Ectodermal cell (in vitro differentiated cells): Measurements from ENCODE around the gene VIPR2.
"Not testable (repeated sequence)": the region's sequence is repeated elsewhere in the genome, so short reads cannot be mapped to it uniquely, and the experiment has no call there.

Experiments
- H3K27ac ChIP-seq: 2 replicates; pipeline ENCODE4 v1.7.0; 2013; ENCODE audit warnings: mild to moderate bottlenecking, low read depth, low read length; ENCODE audit not compliant: insufficient read depth, poor library complexity, severe bottlenecking
- H3K27me3 ChIP-seq: 2 replicates; pipeline ENCODE4 v1.7.0; 2013; ENCODE audit warnings: mild to moderate bottlenecking, low read length; ENCODE audit not compliant: insufficient read depth, control insufficient read depth, poor library complexity, severe bottlenecking
- H3K36me3 ChIP-seq: one replicate; pipeline ENCODE4 v1.7.0; 2013; ENCODE audit warnings: low read length; ENCODE audit not compliant: control insufficient read depth, insufficient read depth
- H3K4me1 ChIP-seq: one replicate; pipeline ENCODE4 v1.7.0; 2013; ENCODE audit warnings: low read length; ENCODE audit not compliant: control insufficient read depth, insufficient read depth
- H3K4me3 ChIP-seq: 2 replicates; pipeline ENCODE4 v1.7.0; 2013; ENCODE audit warnings: low read depth, low read length, control low read depth; ENCODE audit not compliant: insufficient read depth
- H3K9me3 ChIP-seq: 2 replicates; pipeline ENCODE4 v1.7.0; 2013; ENCODE audit warnings: mild to moderate bottlenecking, low read length, moderate library complexity; ENCODE audit not compliant: control insufficient read depth
- WGBS, 2 experiments: methylation state at CpG; one replicate each; pipeline ENCODE4 v1.1.7; 2013; ENCODE audit warnings: missing lambda C conversion rate in 2 of 2; 5-methylcytosine and 5-hydroxymethylcytosine counted together

Gene VIPR2

GRCh38 chr7:159005618-159006017 lies 139.0 kb downstream of the VIPR2 start:
- H3K4me3 ChIP-seq = no peak overlapping the region
- no peaks in the 10 kb centered on the region for H3K27me3 ChIP-seq
- 78 to 82% methylated on average over 15 to 17 of the region's 18 CpGs for WGBS, 2 experiments
- H3K36me3 ChIP-seq = no peaks in the 10 kb centered on the region
- no peak overlapping the region for H3K27ac ChIP-seq
- H3K9me3 ChIP-seq = no peaks in the 10 kb centered on the region
- H3K4me1 ChIP-seq = no peaks in the 10 kb centered on the region

- Histone ChIP-seq H3K27ac (no peak overlapping the region), H3K9me3 (no peaks in the 10 kb centered on the region), H3K4me3 (no peak overlapping the region), H3K4me1 (no peaks in the 10 kb centered on the region), H3K27me3 (no peaks in the 10 kb centered on the region), H3K36me3 (no peaks in the 10 kb centered on the region)
- 91 to 92% methylated on average over 10 of the region's 10 CpGs for WGBS, 2 experiments
Observed at GRCh38 chr7:159004411-159004810, 140.3 kb downstream of the VIPR2 start.

- WGBS, 2 experiments = 87 to 89% methylated on average over 12 of the region's 12 CpGs
- Histone ChIP-seq H3K4me3 (no peak overlapping the region), H3K9me3 (no peaks in the 10 kb centered on the region), H3K4me1 (no peaks in the 10 kb centered on the region), H3K27ac (no peak overlapping the region), H3K36me3 (no peaks in the 10 kb centered on the region), H3K27me3 (peaks cover 10% of the 10 kb centered on the region)
Observed at GRCh38 chr7:159001811-159002210, 142.9 kb downstream of the VIPR2 start.

GRCh38 chr7:159000859-159001435 lies 143.7 kb downstream of the VIPR2 start:
- Histone ChIP-seq H3K27ac (no peak overlapping the region), H3K27me3 (peaks cover 19% of the 10 kb centered on the region), H3K9me3 (no peaks in the 10 kb centered on the region), H3K4me1 (no peaks in the 10 kb centered on the region), H3K36me3 (no peaks in the 10 kb centered on the region), H3K4me3 (no peak overlapping the region)
- 79 to 82% methylated on average over 21 of the region's 21 CpGs for WGBS, 2 experiments

GRCh38 chr7:159000070-159000469 lies 144.6 kb downstream of the VIPR2 start:
- 89% methylated on average over 13 of the region's 13 CpGs for WGBS, 2 experiments
- H3K27ac ChIP-seq = no peak overlapping the region
- H3K4me3 ChIP-seq = no peak overlapping the region
- H3K36me3 ChIP-seq = no peaks in the 10 kb centered on the region
- H3K4me1 ChIP-seq = no peaks in the 10 kb centered on the region
- H3K27me3 ChIP-seq = peaks cover 27% of the 10 kb centered on the region
- no peaks in the 10 kb centered on the region for H3K9me3 ChIP-seq

GRCh38 chr7:158999496-158999895 lies 145.2 kb downstream of the VIPR2 start:
- H3K4me1 ChIP-seq = no peaks in the 10 kb centered on the region
- WGBS, 2 experiments = 88 to 89% methylated on average over 21 of the region's 21 CpGs
- peaks cover 28% of the 10 kb centered on the region for H3K27me3 ChIP-seq
- no peak overlapping the region for H3K4me3 ChIP-seq
- no peak overlapping the region for H3K27ac ChIP-seq
- no peaks in the 10 kb centered on the region for H3K36me3 ChIP-seq
- H3K9me3 ChIP-seq = no peaks in the 10 kb centered on the region

- H3K27me3 ChIP-seq = peaks cover 35% of the 10 kb centered on the region
- 73% methylated on average over 5 of the region's 9 CpGs for WGBS, 2 experiments
- not testable (repeated sequence) for H3K36me3 ChIP-seq, H3K4me3 ChIP-seq, H3K27ac ChIP-seq, H3K9me3 ChIP-seq, H3K4me1 ChIP-seq
Observed at GRCh38 chr7:158998261-158998660, 146.4 kb downstream of the VIPR2 start.

- H3K4me1 ChIP-seq = no peaks in the 10 kb centered on the region
- H3K27me3 ChIP-seq = peaks cover 43% of the 10 kb centered on the region
- peak overlapping the region; percentile 17 for H3K4me3 ChIP-seq
- no peaks in the 10 kb centered on the region for H3K36me3 ChIP-seq
- no peak overlapping the region for H3K27ac ChIP-seq
- WGBS, 2 experiments = 64 to 67% methylated on average over 22 of the region's 22 CpGs
- H3K9me3 ChIP-seq = no peaks in the 10 kb centered on the region
Observed at GRCh38 chr7:158997471-158997870, 147.2 kb downstream of the VIPR2 start.

GRCh38 chr7:158997110-158997453 lies 147.6 kb downstream of the VIPR2 start:
- H3K27me3 ChIP-seq = peaks cover 47% of the 10 kb centered on the region
- no peak overlapping the region for H3K27ac ChIP-seq
- no peaks in the 10 kb centered on the region for H3K4me1 ChIP-seq
- peak overlapping the region; percentile 17 for H3K4me3 ChIP-seq
- H3K9me3 ChIP-seq = no peaks in the 10 kb centered on the region
- WGBS, 2 experiments = 51 to 58% methylated on average over 32 of the region's 32 CpGs
- H3K36me3 ChIP-seq = no peaks in the 10 kb centered on the region

GRCh38 chr7:158996214-158997109 lies 148.2 kb downstream of the VIPR2 start:
- Histone ChIP-seq H3K9me3 (no peaks in the 10 kb centered on the region), H3K4me1 (no peaks in the 10 kb centered on the region), H3K36me3 (no peaks in the 10 kb centered on the region), H3K4me3 (no peak overlapping the region), H3K27ac (no peak overlapping the region), H3K27me3 (peaks cover 53% of the 10 kb centered on the region)
- WGBS, 2 experiments = 72% methylated on average over 47 of the region's 47 CpGs
